HT1080 (cell line): ENCODE results near the gene CWC27. TPM values are rescaled to one million over a fixed set of nuclear protein-coding genes. Genes with fewer than 3 reads are reported as not detected.
"Not testable (repeated sequence)": the region's sequence is repeated elsewhere in the genome, so short reads cannot be mapped to it uniquely, and the experiment has no call there.

Source experiments
- DNase-seq: peaks from one replicate; pipeline ENCODE4 v3.0.0-alpha.2; 2015; ENCODE audit warnings: low read depth
- total RNA-seq: library from RNA; depleted of rRNA; stranded (reverse); fragments of >200 nt; shearing (Covaris generic); gene quantifications from 2 replicates; pipeline ENCODE4 v1.2.3, GENCODE V29; 2014

The CWC27 gene
- total RNA-seq, 1 experiment from 2014 or later, result 13.6 TPM

DNA sequence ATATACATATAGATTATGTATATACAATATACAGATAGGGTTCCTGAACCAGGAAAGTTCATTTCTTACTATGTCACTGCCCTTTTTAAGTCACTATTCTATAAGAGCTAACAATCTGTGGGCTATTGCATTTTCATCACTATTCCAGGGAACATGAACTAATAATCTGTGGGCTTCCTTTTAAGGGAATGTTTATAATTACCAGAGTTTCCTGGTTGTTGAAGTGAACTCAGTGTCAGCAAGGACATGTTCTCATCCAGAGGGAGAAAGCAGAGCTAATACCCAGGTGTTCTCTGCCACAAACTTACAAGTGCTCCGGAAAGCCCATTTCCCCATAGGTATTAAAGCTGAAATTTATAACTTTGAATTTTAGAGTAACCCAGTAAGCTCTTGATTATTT is 69.6 kb downstream of the CWC27 start:
- DNase-seq, result no peak

GRCh38 chr5:64838803-64839202 is 70.1 kb downstream of the CWC27 start:
- peak; percentile 21 for DNase-seq

DNA sequence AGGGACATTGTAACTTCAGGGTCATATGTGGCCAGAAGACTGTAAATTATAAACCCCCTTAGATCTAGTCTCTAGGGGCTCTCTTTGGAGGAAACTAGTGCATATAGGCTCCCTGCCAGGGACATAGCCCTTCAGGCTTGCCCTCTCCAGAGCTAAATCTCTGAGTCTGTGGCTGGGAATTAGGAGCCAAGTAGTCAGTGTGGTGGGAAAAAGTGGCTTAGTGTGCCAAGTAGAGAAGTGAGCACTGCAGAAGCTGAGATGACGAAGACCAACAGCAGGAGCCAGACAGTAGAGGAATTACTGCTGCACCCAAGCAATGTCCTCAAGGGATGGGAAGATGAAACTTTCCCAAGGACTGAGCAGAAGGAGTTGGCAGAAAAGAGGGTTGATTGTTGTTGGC is 71.2 kb downstream of the CWC27 start:
- DNase-seq, result no peak

DNA sequence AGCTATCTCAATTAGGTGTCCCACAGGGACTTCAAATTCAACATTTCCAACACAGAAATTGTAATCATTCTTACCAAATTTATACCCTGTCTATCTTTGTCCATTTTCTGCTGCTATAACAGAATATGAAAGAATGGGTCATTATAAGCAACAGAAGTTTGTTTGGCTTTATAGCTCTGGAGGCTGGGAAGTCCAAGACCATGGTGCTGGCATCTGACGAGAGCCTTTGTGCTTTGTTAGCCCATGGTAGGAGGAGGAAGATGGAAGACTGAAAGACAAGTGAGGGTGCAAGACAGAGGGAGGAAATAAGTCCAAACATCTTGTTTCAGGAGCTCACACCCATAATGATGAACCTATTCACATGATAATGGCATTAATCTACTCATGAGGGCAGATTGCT is 72.2 kb downstream of the CWC27 start:
- DNase-seq, result no peak

GRCh38 chr5:64853777-64854176 is 85.0 kb downstream of the CWC27 start:
- no peak for DNase-seq

- no peak for DNase-seq
Observed at GRCh38 chr5:64854855-64855254, 86.1 kb downstream of the CWC27 start.

DNA sequence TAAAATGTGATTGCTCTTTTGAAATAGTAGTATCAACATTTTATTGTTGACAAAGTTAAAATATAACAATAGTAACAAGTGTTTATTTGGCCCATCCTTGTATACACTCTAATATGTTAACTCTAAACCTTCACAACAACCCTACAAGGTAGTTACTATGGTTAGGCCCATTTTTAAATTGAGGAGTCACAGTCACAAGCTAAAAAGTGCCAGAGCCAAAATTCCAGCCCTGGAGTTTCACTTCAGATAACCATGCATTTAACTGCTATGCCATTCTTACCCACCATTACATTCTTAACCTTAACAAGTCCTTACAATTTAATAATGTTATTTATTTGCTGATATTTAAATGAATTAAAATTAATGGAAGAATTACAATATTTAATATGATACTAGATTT is 91.2 kb downstream of the CWC27 start:
- no peak for DNase-seq

GRCh38 chr5:64861281-64861680 is 92.6 kb downstream of the CWC27 start:
- DNase-seq, result no peak

DNA sequence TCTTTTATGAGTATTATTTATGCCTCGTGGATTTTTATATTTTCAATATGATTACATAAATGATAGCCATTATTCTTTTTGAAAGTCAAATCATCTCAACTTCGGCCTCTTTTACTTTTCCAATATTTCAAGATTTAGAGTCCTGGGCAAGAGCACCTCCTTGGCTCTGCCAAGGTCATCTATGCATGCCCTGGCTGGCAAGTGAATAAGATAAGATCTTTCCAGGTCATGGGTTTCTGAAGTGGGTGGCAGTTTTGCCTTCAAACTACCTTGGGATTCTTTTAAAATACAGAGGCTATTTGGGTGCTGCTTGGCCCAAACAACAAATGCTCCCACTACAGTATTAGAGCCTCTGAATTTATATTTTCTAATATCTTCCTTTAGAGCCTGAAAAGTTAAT is 95.4 kb downstream of the CWC27 start:
- DNase-seq, result no peak

GRCh38 chr5:64865662-64866061 is 96.9 kb downstream of the CWC27 start:
- DNase-seq, result no peak

- DNase-seq, result peak; percentile 81
Observed at GRCh38 chr5:64869419-64869818, 100.7 kb downstream of the CWC27 start.

- peak; percentile 73 for DNase-seq
Observed at GRCh38 chr5:64872044-64872443, 103.3 kb downstream of the CWC27 start.

GRCh38 chr5:64873441-64873840 is 104.7 kb downstream of the CWC27 start:
- DNase-seq, result no peak

DNA sequence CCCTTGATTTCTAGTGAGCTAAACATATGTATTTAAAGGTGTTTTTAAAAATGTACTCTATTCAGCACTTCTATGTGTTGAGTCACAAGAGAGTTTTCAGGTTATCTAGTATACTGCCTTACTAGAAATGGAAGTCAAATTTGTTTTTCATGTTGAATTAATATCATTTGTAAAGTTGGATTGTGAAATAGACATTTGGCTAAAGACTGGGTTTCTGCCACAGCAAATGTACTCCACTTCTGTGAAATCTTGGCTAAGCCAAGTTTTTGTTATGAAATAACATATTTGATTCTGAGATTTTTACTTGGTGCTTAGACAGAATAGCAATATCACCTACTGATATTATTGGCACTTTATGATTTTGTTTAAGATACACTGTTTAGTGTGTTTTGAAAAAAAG is 106.0 kb downstream of the CWC27 start:
- no peak for DNase-seq

DNA sequence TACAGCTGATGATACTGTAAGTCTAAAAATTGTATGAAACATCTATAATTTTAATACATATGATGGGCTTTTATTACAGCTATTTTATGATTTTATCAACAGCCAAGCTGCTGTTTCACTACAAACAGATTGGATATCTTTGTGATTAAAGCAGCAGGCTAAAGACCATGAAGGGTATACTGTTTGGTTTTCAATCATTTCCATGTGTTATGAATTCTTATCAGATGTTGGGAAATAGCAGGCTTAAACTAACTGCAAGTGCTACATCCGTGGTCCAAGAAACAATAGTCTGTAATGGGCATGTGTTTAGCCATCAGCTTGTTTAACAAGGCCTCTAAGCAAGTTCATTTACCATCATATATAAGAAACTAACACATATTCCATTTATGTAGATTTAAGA is 107.5 kb downstream of the CWC27 start:
- DNase-seq, result no peak

- DNase-seq, result no peak
Observed at GRCh38 chr5:64880821-64881220, 112.1 kb downstream of the CWC27 start.

GRCh38 chr5:64883912-64884311 is 115.2 kb downstream of the CWC27 start:
- peak; percentile 21 for DNase-seq

GRCh38 chr5:64884541-64884940 is 115.8 kb downstream of the CWC27 start:
- no peak for DNase-seq

- DNase-seq, result no peak
Observed at GRCh38 chr5:64887910-64888309, 119.2 kb downstream of the CWC27 start.

- no peak for DNase-seq
Observed at GRCh38 chr5:64895748-64896147, 127.0 kb downstream of the CWC27 start.

DNA sequence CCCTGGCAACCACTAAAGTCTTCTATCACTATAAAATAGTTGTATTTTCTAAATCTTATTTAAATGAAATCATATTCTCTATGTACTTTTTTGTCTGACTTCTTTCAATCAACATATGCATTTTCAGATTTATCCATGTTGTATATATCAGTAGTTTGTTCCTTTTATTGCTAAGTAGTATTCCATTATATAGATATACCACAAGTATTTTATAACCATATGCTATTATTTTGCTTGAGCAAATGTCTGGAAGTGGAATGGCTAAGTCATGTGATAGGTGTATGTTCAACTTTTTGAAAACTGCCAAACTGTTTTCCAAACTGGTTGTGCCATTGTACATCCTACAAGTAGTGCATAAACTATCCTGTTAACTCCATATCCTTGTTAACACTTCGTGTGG is 131.1 kb downstream of the CWC27 start:
- DNase-seq, result no peak

DNA sequence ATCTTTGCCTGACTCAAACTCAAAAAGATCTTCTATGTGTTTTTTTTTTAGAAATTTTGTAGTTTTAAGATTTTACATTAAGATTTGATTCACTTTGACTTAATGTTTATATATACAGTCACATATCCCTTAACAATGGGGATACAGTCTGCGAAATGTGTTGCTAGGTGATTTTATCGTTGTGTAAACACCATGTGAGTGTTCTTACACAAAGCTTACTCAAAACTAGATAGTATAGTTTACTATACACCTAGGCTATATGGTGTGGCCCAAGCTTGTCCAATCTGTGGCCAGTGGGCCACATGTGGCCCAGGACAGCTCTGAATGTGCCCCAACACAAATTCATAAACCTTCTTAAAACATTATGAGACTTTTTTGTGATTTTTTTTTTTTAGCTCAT is 131.9 kb downstream of the CWC27 start:
- no peak for DNase-seq

DNA sequence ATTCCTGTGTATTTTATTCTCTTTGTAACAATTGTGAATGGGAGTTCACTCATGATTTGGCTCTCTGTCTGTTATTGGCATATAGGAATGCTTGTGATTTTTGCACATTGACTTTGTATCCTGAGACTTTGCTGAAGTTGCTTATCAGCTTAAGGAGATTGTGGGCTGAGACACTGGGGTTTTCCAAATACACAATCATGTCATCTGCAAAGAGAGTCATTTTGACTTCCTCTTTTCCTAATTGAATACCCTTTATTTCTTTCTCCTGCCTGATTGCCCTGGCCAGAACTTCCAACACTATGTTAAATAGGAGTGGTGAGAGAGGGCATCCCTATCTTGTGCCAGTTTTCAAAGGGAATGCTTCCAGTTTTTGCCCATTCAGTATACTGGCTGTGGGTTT is 138.7 kb downstream of the CWC27 start:
- not testable (repeated sequence) for DNase-seq

DNA sequence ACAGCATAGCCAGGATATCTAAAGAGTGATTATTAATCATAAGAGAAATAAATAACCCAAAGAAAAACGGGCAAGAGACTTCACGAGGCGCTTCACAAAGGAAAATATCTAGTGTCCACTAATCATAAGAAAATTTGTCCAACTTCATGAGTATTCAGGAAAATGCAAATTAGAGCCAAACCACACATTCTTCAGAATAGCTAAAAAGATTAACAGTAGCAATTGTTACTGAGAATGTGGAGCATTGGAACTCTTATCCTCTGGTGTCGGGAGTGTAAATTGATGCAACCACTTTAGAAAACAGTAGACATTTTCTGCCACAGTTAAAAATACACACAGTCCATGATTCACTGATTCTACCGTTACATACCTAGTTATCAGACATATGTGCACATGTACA is 145.7 kb downstream of the CWC27 start:
- DNase-seq, result no peak

DNA sequence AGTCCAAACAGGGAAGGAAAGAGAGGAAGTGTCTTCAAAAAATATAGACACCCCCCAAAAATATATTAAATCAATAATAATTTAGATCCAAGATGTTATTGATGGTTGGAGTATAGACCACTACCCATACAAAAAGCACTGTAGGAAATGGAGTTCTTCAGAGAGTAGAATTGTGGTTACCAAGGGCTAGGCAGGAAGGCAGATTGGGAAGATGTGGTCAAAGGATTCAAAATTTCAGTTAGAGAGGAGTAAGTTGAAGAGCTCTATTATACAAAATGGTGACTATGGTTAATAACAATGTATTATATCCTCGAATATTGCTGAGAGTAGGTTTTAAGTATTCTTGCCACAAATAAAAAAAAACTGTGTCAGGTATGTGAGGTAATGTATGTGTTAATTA is 149.4 kb downstream of the CWC27 start:
- DNase-seq, result no peak
